GM12878 (cell line): ENCODE results near the gene ABHD1.

ENCODE experiments used
- BACH1 ChIP-seq: fragments of 450-650 bp; IDR thresholded peaks from 2 replicates; pipeline ENCODE4 v1.6.1; 2017; ENCODE audit warnings: mild to moderate bottlenecking, borderline replicate concordance
- CTCF ChIP-seq, 3 experiments: IDR thresholded peaks in 2 of 3; conservative IDR thresholded peaks in 1 of 3; 2 replicates each; pipeline ENCODE4 v1.5.1; 2011; ENCODE audit warnings: low read depth in 3 of 3, low read length in 3 of 3, mild to moderate bottlenecking in 3 of 3, control low read depth in 2 of 3, moderate library complexity in 2 of 3, inconsistent platforms in 1 of 3, mixed read lengths in 1 of 3; ENCODE audit not compliant: control insufficient read depth in 2 of 3, insufficient read depth in 1 of 3; ENCODE audit errors: extremely low read depth in 1 of 3
- EZH2 ChIP-seq: IDR thresholded peaks from 2 replicates; pipeline ENCODE4 v1.6.1; 2012; ENCODE audit warnings: low read depth, mild to moderate bottlenecking, control low read depth, inconsistent platforms, low read length, borderline replicate concordance; ENCODE audit not compliant: control insufficient read depth
- MEF2A ChIP-seq: IDR thresholded peaks from 2 replicates; pipeline ENCODE4 v1.6.1; 2011; ENCODE audit warnings: low read depth, mild to moderate bottlenecking, low read length, moderate library complexity; ENCODE audit not compliant: insufficient read depth
- POLR2A ChIP-seq: IDR thresholded peaks from 2 replicates; pipeline ENCODE4 v1.6.1; 2011; ENCODE audit warnings: low read depth, mild to moderate bottlenecking, low read length
- RAD21 ChIP-seq: IDR thresholded peaks from 2 replicates; pipeline ENCODE4 v1.6.1; 2011; ENCODE audit warnings: mild to moderate bottlenecking, low read depth, low read length, moderate library complexity; ENCODE audit not compliant: insufficient read depth
- ZZZ3 ChIP-seq: IDR thresholded peaks from 2 replicates; pipeline ENCODE4 v1.6.1; 2011; ENCODE audit warnings: low read depth; ENCODE audit not compliant: control insufficient read depth, insufficient read length

- TF ChIP-seq BACH1 (no peak), POLR2A (no peak), MEF2A (no peak), EZH2 (no peak), ZZZ3 (no peak), RAD21 (no peak), CTCF (IDR thresholded peaks at IDR 0.05 in 2 of 3, conservative IDR thresholded peaks at IDR 0.05 in 1 of 3; ENCODE audit: control insufficient read depth in 2 of 3, extremely low read depth in 1 of 3, insufficient read depth in 1 of 3, low read depth in 3 of 3, low read length in 3 of 3) (no peak)
Measured at GRCh38 chr2:27128668-27129571, 5.3 kb downstream of the ABHD1 start.
